Measurements from ENCODE around the gene TWIST2.

Gene TWIST2

DNA sequence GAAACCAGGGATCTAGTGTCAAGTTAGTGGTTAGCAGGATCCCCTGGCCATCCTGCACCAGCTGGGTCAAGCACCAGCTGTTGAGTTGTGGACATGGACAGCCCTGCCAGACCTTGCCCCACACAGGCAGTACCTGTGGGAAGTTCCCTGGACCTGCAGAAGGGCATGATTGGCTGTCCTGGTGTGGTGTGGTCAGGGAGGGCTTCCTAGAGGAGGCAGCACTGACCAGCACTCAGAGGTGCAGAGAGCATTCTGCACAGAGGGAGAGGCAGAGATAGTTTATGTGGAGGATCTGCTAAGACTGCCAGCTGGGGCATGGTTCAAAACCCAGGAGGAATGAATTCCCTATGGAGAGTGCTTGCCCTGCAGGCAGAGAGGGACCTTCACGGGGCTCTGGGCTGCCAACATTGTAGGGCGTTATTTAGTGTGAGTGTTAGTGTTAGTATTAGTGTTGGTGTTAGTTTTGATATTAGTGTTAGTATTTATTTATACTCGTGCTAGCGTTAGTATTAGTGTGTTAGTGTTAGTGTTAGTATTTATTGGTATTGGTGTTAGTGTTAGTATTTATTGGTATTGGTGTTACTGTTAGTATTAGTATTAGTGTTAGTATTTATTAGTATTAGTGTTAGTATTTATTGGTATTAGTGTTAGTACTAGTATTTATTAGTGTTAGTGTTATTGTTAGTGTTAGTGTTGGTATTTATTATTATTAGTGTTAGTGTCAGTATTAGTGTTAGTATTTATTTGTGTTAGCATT lies 31.9 kb downstream of the TWIST2 start:
- DNase-seq: no peak
- H3K4me1 Mint-ChIP-seq: peaks cover 73% of the 10 kb centered on the region
- no peak overlapping the region for H3K4me3 Mint-ChIP-seq
- peaks cover 8% of the 10 kb centered on the region for H3K27me3 Mint-ChIP-seq (ENCODE audit: low read depth, poor library complexity)
- H3K27ac Mint-ChIP-seq: no peak overlapping the region
- H3K9me3 Mint-ChIP-seq: peaks cover 5% of the 10 kb centered on the region
- peaks cover 3% of the 10 kb centered on the region for H3K36me3 Mint-ChIP-seq (ENCODE audit: low read depth)
- TF ChIP-seq, protein P1, sequence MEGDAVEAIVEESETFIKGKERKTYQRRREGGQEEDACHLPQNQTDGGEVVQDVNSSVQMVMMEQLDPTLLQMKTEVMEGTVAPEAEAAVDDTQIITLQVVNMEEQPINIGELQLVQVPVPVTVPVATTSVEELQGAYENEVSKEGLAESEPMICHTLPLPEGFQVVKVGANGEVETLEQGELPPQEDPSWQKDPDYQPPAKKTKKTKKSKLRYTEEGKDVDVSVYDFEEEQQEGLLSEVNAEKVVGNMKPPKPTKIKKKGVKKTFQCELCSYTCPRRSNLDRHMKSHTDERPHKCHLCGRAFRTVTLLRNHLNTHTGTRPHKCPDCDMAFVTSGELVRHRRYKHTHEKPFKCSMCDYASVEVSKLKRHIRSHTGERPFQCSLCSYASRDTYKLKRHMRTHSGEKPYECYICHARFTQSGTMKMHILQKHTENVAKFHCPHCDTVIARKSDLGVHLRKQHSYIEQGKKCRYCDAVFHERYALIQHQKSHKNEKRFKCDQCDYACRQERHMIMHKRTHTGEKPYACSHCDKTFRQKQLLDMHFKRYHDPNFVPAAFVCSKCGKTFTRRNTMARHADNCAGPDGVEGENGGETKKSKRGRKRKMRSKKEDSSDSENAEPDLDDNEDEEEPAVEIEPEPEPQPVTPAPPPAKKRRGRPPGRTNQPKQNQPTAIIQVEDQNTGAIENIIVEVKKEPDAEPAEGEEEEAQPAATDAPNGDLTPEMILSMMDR (IDR thresholded peaks at IDR 0.05): no peak

DNA sequence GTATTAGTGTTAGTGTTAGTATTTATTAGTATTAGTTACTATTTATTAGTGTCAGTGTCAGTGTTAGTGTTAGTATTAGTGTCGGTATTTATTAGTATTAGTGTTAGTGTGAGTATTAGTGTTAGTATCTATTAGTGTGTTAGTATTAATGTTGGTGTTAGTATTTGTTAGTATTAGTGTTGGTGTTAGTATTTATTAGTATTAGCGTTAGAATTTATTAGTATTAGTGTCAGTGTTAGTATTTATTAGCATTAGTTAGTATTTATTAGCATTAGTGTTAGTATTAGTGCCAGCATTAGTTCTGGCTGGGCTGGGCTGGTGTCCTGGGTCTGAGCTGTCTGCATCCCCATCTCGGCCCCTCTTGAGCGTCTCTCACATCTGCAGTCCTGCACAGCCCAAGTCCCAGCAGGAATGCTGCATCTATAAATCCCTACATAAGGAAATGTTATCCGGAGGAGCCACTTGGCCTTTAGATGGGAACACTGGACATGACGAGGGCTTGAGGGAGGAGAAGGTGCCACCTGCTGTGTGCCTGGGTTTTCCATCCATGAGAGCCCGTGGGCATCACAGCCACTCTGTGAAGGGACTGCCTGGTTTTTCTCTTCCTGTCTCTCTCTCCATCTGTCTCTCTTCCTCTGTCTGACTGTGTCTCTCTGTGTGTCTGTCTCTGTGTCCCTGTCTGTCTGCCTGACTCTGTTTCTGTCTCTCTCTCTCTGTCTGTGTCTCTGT lies 33.6 kb downstream of the TWIST2 start:
- TF ChIP-seq, protein P1 (IDR thresholded peaks at IDR 0.05): no peak
- no peak overlapping the region for H3K27ac Mint-ChIP-seq
- peaks cover 5% of the 10 kb centered on the region for H3K9me3 Mint-ChIP-seq
- H3K27me3 Mint-ChIP-seq (ENCODE audit: low read depth, poor library complexity): peaks cover 4% of the 10 kb centered on the region
- H3K36me3 Mint-ChIP-seq (ENCODE audit: low read depth): peaks cover 8% of the 10 kb centered on the region
- DNase-seq: no peak
- no peak overlapping the region for H3K4me3 Mint-ChIP-seq
- peaks cover 65% of the 10 kb centered on the region for H3K4me1 Mint-ChIP-seq

DNA sequence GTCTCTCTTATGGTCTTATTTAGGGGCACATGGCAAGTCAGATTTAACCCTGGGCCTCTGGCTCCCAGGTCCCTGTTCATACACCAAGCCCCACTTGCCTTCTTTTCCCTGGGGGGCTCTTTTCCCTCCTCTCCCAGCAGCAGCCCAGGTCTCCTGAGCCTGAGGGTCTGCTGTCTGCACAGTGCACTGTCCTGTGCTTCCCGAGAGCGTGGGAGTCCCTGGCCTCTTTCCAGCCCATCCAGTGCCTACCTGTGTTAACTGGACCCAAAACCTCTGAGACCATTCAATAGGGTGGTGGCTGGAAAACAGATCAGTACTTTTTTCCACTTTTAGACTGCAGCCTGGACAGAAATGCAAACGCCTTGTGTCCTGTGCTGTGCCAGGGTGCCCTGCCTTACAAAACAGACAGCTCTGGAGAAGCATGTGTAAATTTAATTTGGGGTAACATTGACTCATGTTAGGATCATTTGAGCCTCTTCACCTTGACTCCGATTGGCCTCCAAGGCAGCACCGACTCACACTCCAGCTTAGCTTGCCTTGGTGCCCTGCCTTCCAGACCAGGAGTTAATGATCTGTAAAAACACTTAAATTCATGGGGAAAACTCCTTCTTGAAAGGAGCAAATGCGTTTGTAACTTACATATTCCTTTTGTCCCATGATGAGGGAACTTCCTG lies 34.3 kb downstream of the TWIST2 start:
- Mint-ChIP-seq H3K27ac (peak overlapping the region; percentile 94), H3K4me1 (peaks cover 71% of the 10 kb centered on the region), H3K9me3 (peaks cover 8% of the 10 kb centered on the region), H3K36me3 (ENCODE audit: low read depth) (peaks cover 13% of the 10 kb centered on the region), H3K27me3 (ENCODE audit: low read depth, poor library complexity) (peaks cover 7% of the 10 kb centered on the region), H3K4me3 (no peak overlapping the region)
- DNase-seq: no peak
- TF ChIP-seq, protein P1 (IDR thresholded peaks at IDR 0.05): no peak

DNA sequence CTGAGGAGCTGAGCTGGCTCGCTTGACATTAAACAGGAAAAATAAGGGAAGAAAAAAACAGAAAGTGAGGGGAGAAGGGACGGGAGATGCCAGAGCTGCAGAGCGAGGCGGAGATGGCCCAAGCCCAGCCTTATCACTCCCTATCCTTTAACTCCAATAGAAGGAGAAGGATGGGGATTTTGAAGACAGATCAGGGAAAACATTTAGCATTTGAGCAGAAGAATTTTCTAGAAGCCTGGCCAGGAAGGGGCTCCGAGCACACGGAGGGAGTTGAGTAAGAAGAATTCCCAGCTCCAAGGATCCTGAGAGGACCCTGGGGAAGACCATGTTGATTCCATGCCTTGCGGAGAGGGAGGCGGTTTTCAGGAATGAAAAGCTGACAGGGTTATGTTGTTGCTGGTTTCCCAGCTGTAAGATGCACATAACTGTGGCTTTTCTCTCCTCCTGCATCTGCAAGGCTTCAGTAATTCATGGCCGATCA lies 35.6 kb downstream of the TWIST2 start:
- DNase-seq: no peak
- peaks cover 23% of the 10 kb centered on the region for H3K36me3 Mint-ChIP-seq (ENCODE audit: low read depth)
- TF ChIP-seq, protein P1 (IDR thresholded peaks at IDR 0.05): no peak
- H3K9me3 Mint-ChIP-seq: peaks cover 12% of the 10 kb centered on the region
- peaks cover 7% of the 10 kb centered on the region for H3K27me3 Mint-ChIP-seq (ENCODE audit: low read depth, poor library complexity)
- H3K4me3 Mint-ChIP-seq: peak overlapping the region; percentile 45
- H3K4me1 Mint-ChIP-seq: peaks cover 63% of the 10 kb centered on the region
- peak overlapping the region; percentile 79 for H3K27ac Mint-ChIP-seq

DNA sequence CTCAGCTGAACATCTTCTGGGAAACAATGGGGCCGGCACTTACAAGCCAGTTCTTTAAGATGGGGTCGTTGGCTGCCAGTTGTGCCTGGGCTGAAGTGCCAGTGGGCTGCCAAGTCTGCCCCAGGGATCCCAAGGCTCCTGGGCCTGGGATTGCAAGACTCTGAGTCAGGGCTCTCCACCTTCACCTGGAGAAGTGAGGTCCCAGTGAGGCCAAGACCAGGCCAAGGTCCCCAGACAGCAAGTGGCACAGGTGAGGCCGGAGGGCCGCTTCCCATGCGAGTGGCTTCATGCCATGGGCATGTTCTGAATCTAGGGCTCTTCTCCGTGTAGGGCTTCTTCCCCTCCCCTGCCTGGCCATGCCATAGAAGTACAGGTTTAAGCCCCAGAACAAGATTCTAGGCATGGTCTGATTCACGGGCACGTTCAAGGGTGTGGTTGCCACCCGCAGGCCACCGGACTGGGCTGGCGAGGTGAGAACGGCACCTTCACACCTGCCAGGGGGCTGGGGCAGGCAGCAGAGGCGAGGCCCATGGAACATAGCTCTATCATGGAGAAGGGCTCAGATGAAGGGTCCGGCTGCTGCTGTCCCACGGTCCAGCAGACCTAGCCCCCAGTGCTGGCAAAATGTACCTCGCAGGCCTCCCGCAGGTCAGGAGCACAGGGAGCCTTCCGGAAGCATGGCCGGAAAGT lies 36.4 kb downstream of the TWIST2 start:
- no peak for DNase-seq
- Mint-ChIP-seq H3K9me3 (peaks cover 12% of the 10 kb centered on the region), H3K36me3 (ENCODE audit: low read depth) (peaks cover 23% of the 10 kb centered on the region), H3K27me3 (ENCODE audit: low read depth, poor library complexity) (peaks cover 7% of the 10 kb centered on the region), H3K27ac (no peak overlapping the region), H3K4me1 (peaks cover 55% of the 10 kb centered on the region), H3K4me3 (no peak overlapping the region)
- TF ChIP-seq, protein P1 (IDR thresholded peaks at IDR 0.05): no peak
